ENCODE data around the gene RRAS2. TPM values are rescaled to one million over a fixed set of nuclear protein-coding genes. Genes with fewer than 3 reads are reported as not detected.

RRAS2 gene
- total and polyA plus RNA-seq, 10 of the 15 experiments (the other 5 are each of a cell fraction or from before 2014, with no cell fraction given), result 26.9 to 72.4 (median 45.4) TPM

- TF ChIP-seq, protein P1, sequence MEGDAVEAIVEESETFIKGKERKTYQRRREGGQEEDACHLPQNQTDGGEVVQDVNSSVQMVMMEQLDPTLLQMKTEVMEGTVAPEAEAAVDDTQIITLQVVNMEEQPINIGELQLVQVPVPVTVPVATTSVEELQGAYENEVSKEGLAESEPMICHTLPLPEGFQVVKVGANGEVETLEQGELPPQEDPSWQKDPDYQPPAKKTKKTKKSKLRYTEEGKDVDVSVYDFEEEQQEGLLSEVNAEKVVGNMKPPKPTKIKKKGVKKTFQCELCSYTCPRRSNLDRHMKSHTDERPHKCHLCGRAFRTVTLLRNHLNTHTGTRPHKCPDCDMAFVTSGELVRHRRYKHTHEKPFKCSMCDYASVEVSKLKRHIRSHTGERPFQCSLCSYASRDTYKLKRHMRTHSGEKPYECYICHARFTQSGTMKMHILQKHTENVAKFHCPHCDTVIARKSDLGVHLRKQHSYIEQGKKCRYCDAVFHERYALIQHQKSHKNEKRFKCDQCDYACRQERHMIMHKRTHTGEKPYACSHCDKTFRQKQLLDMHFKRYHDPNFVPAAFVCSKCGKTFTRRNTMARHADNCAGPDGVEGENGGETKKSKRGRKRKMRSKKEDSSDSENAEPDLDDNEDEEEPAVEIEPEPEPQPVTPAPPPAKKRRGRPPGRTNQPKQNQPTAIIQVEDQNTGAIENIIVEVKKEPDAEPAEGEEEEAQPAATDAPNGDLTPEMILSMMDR (IDR thresholded peaks at IDR 0.05 in 2 of 3, conservative IDR thresholded peaks at IDR 0.05 in 1 of 3; ENCODE audit: control insufficient read depth in 2 of 3, extremely low read depth in 1 of 3, insufficient read depth in 1 of 3, low read depth in 3 of 3, low read length in 3 of 3), result 0 out of 6 replicates have a peak, but pooled peaks of 1 of the 3 experiments have one; percentile 0
- TF ChIP-seq CBX3 (IDR thresholded peaks at IDR 0.05; ENCODE audit: borderline replicate concordance, low read depth) (no peak), NBN (IDR thresholded peaks at IDR 0.05) (0 out of 2 replicates have a peak, but pooled peaks have one; percentile 34), MAX (IDR thresholded peaks at IDR 0.05; ENCODE audit: low read depth, low read length) (peak; percentile 52; the same call in 1 of the 2 replicates), IKZF2 (IDR thresholded peaks at IDR 0.05) (peak; percentile 22 to 42; a peak in 2 of 4 replicates)
- TF ChIP-seq, protein P2, sequence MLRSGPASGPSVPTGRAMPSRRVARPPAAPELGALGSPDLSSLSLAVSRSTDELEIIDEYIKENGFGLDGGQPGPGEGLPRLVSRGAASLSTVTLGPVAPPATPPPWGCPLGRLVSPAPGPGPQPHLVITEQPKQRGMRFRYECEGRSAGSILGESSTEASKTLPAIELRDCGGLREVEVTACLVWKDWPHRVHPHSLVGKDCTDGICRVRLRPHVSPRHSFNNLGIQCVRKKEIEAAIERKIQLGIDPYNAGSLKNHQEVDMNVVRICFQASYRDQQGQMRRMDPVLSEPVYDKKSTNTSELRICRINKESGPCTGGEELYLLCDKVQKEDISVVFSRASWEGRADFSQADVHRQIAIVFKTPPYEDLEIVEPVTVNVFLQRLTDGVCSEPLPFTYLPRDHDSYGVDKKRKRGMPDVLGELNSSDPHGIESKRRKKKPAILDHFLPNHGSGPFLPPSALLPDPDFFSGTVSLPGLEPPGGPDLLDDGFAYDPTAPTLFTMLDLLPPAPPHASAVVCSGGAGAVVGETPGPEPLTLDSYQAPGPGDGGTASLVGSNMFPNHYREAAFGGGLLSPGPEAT (IDR thresholded peaks at IDR 0.05; ENCODE audit: low read depth), result peak; percentile 35; the same call in 1 of the 2 replicates
- TF ChIP-seq, protein P3, sequence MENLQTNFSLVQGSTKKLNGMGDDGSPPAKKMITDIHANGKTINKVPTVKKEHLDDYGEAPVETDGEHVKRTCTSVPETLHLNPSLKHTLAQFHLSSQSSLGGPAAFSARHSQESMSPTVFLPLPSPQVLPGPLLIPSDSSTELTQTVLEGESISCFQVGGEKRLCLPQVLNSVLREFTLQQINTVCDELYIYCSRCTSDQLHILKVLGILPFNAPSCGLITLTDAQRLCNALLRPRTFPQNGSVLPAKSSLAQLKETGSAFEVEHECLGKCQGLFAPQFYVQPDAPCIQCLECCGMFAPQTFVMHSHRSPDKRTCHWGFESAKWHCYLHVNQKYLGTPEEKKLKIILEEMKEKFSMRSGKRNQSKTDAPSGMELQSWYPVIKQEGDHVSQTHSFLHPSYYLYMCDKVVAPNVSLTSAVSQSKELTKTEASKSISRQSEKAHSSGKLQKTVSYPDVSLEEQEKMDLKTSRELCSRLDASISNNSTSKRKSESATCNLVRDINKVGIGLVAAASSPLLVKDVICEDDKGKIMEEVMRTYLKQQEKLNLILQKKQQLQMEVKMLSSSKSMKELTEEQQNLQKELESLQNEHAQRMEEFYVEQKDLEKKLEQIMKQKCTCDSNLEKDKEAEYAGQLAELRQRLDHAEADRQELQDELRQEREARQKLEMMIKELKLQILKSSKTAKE (IDR thresholded peaks at IDR 0.05; ENCODE audit: low read depth, poor library complexity, severe bottlenecking), result peak; percentile 19
Measured at GRCh38 chr11:14357881-14358728, 878 bp downstream of the RRAS2 start (continued).
